Hematopoietic multipotent progenitor cell (in vitro differentiated cells): ENCODE results near the gene ACVR1. TPM values are rescaled to one million over a fixed set of nuclear protein-coding genes. Genes with fewer than 3 reads are reported as not detected.
"Not testable (repeated sequence)": the region's sequence is repeated elsewhere in the genome, so short reads cannot be mapped to it uniquely, and the experiment has no call there.

Experiments used
- DNase-seq, 3 donors: peaks; one replicate each; pipeline ENCODE4 v3.0.0-alpha.2; 2011 to 2015; ENCODE audit warnings: low read depth in 2 of 3, low spot score in 2 of 3
- small RNA-seq: library from RNA; depleted of rRNA; stranded (forward); fragments of <200 nt; gene quantifications from one replicate; pipeline ENCODE3, GENCODE V24; 2012
- total RNA-seq: library from RNA; depleted of rRNA; stranded (reverse); fragments of >200 nt; gene quantifications from one replicate; pipeline ENCODE4 v1.2.3, GENCODE V29; 2012

The ACVR1 gene
- total RNA-seq, 1 donor: 10.5 TPM

- no peak for DNase-seq
Measured at GRCh38 chr2:157733263-157733662, 142.9 kb downstream of the ACVR1 start.

GRCh38 chr2:157732596-157732995, 143.5 kb downstream of the ACVR1 start:
- DNase-seq: no peak

GRCh38 chr2:157727693-157728092, 148.4 kb downstream of the ACVR1 start:
- DNase-seq: no peak

- no peak for DNase-seq
Measured at GRCh38 chr2:157726946-157727345, 149.2 kb downstream of the ACVR1 start.

- no peak for DNase-seq
Measured at GRCh38 chr2:157725846-157726245, 150.3 kb downstream of the ACVR1 start.

- peak in 1 of 3 donors; percentile 25 for DNase-seq
Measured at GRCh38 chr2:157722580-157723234, 153.4 kb downstream of the ACVR1 start.

DNA sequence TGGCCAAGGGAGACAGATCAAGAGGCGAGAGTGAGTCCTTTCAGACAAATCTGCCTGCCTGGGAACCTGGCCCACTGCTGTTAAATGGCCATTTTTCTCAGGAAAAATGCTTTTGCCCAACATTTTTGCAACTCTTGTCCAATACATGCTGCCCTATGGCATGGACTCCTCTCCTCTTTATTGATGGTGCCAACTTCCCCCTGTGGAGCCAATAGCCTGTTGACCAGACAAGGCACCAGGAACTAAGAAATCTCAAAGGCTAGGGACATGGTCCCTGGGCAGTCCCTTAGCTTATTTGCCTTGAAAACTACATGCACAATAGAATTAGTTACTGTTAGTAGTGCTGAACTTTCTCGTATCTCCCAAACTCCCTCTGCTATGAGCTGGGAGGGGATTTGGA, 155.6 kb downstream of the ACVR1 start:
- no peak for DNase-seq

- not testable (repeated sequence) for DNase-seq
Measured at GRCh38 chr2:157704653-157705052, 171.5 kb downstream of the ACVR1 start.

DNA sequence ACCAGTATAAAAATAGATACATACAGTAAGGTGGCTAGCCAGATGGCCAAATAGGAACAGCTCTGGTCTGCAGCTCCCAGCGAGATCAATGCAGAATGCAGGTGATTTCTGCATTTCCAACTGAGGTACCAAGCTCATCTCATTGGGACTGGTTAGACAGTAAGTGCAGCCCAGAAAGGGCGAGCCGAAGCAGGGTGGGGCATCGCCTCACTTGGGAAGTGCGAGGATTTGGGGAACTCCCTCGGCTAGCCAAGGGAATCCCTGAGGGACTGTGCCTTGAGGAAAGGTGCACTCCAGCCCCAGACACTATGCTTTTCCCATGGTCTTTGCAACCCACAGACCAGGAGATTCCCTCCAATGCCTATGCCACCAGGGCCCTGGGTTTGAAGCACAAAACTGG, 172.0 kb downstream of the ACVR1 start:
- DNase-seq: not testable (repeated sequence)

DNA sequence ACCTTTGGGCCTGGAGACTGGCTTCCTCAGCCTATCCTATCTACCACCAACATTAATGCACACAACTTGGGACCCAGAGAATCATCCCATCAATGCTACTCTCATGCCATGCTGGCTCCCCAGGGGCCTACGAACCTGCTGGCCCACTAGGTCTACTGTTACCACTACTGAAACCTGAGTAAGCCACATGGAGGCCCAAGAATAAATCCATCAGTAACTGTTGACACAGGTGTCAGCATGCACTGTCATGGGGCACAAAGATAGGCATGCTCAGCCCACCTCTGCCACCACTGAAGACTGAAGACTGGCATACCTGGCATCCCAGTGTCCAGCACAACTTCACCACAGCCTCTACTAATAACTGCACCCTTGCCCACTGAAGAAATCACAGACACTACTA, 176.3 kb downstream of the ACVR1 start:
- DNase-seq: no peak

- DNase-seq: no peak
Measured at GRCh38 chr2:157699009-157699408, 177.1 kb downstream of the ACVR1 start.

- DNase-seq: no peak
Measured at GRCh38 chr2:157698430-157698829, 177.7 kb downstream of the ACVR1 start.

DNA sequence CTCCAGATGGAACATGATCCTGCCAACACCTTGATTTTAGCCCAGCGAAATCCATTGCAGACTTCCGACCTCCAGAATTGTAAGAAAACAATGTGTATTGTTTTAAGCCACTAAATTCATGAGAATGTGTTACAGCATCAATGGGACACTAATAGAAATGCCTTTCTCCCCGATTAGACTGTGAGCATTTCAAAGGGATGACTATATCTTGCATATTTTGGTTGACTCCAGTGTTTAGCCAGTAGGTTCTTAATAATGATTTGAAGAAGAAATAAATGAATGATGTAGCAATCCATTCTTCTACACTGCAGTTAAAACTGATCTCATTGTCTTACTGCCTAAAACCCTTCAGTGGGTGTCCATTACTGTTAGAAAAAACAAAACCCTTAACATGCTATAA, 180.1 kb downstream of the ACVR1 start:
- no peak for DNase-seq

DNA sequence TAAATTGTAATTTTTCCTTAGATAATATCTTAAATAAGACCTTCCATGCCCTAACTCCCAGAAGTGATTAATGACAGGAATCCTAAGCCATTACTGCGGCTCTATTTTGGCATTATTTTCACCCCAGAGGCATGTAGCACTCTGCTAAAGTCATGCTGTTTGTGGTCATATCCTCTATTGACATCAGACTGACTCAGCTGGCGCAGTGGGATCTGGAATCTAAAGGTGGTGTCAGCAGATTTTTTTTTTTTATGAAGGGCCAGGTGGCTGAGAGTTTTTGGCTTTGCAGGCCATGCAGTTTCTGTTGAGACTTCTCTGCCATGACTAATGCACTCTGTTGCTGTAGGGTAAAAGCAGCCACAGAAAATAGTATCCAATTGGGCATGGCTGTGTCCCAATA, 183.4 kb downstream of the ACVR1 start:
- no peak for DNase-seq

GRCh38 chr2:157691695-157692094, 184.4 kb downstream of the ACVR1 start:
- no peak for DNase-seq

- DNase-seq: no peak
Measured at GRCh38 chr2:157691131-157691530, 185.0 kb downstream of the ACVR1 start.

Small RNA genes within 50 kb of the gene (small RNA-seq; reads per million reads assigned to genes)
- gene RNU6-436P: not detected

Other genes with a start within 250 kb of the ACVR1 start
- 0.27 TPM for gene ACVR1C, start 247.5 kb downstream of the ACVR1 start, total RNA-seq
- gene UPP2, start 225.5 kb upstream of the ACVR1 start, total RNA-seq: not detected